Measurements from ENCODE around the gene CLEC5A. TPM values are rescaled to one million over a fixed set of nuclear protein-coding genes. Genes with fewer than 3 reads are reported as not detected.

Gene CLEC5A
- total RNA-seq, 2 donors from 2014 or later: not detected

DNA sequence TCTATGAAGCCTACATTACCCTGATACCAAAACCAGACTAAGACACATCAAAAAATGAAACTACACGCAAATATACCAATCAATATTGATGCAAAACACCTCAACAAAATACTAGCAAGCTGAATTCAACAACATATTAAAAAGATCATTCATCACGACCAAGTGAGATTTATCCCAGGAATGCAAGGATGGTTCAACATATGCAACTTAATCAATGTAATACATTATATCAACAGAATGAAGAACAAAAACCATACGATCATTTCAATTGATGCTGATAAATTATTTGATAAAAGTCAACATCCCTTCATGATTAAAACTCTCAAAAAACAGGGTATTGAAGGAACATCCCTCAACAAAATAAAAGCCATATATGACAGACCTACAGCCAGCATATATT is 5.7 kb downstream of the CLEC5A start:
- Histone ChIP-seq H3K4me1 (ENCODE audit: control insufficient read depth, insufficient read depth, low read length) (no peaks in the 10 kb centered on the region), H3K4me3 (ENCODE audit: low read length) (no peak overlapping the region), H3K9ac (ENCODE audit: extremely low read depth, low read length, poor library complexity, severe bottlenecking) (no peak overlapping the region), H3K36me3 (ENCODE audit: control insufficient read depth, insufficient read depth, low read length) (no peaks in the 10 kb centered on the region), H3K27ac (ENCODE audit: low read depth, low read length) (no peak overlapping the region), H3K27me3 (ENCODE audit: control insufficient read depth, insufficient read depth, low read length, poor library complexity, severe bottlenecking) (no peaks in the 10 kb centered on the region), H3K9me3 (ENCODE audit: control insufficient read depth, low read length) (peaks cover 13% of the 10 kb centered on the region)
- DNase-seq: no peak
- no peaks in the 10 kb centered on the region for H3K27me3 Mint-ChIP-seq (ENCODE audit: insufficient read depth)
- TF ChIP-seq, protein P1, sequence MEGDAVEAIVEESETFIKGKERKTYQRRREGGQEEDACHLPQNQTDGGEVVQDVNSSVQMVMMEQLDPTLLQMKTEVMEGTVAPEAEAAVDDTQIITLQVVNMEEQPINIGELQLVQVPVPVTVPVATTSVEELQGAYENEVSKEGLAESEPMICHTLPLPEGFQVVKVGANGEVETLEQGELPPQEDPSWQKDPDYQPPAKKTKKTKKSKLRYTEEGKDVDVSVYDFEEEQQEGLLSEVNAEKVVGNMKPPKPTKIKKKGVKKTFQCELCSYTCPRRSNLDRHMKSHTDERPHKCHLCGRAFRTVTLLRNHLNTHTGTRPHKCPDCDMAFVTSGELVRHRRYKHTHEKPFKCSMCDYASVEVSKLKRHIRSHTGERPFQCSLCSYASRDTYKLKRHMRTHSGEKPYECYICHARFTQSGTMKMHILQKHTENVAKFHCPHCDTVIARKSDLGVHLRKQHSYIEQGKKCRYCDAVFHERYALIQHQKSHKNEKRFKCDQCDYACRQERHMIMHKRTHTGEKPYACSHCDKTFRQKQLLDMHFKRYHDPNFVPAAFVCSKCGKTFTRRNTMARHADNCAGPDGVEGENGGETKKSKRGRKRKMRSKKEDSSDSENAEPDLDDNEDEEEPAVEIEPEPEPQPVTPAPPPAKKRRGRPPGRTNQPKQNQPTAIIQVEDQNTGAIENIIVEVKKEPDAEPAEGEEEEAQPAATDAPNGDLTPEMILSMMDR (conservative IDR thresholded peaks at IDR 0.05): no peak
- H3K9me3 Mint-ChIP-seq: peaks cover 17% of the 10 kb centered on the region
- no peak overlapping the region for H3K27ac Mint-ChIP-seq
- no peaks in the 10 kb centered on the region for H3K36me3 Mint-ChIP-seq (ENCODE audit: low read depth)
- H3K4me1 Mint-ChIP-seq: no peaks in the 10 kb centered on the region
- 81 to 93% methylated on average over 2 to 3 of the region's 3 CpGs for whole genome bisulfite sequencing, 2 experiments (ENCODE audit: insufficient coverage in 1 of 2, insufficient read length in 1 of 2)
- H3K4me3 Mint-ChIP-seq: no peak overlapping the region

DNA sequence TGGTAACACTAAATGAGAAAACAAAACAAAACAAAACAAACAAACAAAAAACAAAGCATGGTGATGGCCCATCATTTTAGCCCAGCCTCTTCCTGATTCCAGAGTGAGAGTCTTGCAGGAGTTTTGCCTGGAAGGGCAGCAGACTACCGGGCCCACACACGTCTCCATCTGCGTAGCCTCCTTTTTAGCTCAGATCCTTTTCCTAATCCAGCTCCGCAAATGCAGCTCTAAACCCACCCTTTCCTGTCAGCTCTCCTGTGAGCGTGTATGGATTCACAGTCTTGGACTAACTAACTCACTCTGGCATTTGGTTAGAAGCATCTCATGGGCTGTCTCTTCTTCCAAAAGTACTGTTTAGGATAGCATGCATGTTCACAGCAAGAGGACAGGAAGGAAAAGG is 16.6 kb downstream of the CLEC5A start:
- no peak overlapping the region for H3K4me3 ChIP-seq (ENCODE audit: low read length)
- Mint-ChIP-seq H3K4me3 (no peak overlapping the region), H3K27ac (no peak overlapping the region), H3K27me3 (ENCODE audit: insufficient read depth) (no peaks in the 10 kb centered on the region), H3K9me3 (peaks cover 3% of the 10 kb centered on the region), H3K4me1 (no peaks in the 10 kb centered on the region), H3K36me3 (ENCODE audit: low read depth) (no peaks in the 10 kb centered on the region)
- peak; percentile 50 for DNase-seq
- H3K9me3 ChIP-seq (ENCODE audit: control insufficient read depth, low read length): no peaks in the 10 kb centered on the region
- H3K9ac ChIP-seq (ENCODE audit: extremely low read depth, low read length, poor library complexity, severe bottlenecking): no peak overlapping the region
- H3K27me3 ChIP-seq (ENCODE audit: control insufficient read depth, insufficient read depth, low read length, poor library complexity, severe bottlenecking): no peaks in the 10 kb centered on the region
- no peak overlapping the region for H3K27ac ChIP-seq (ENCODE audit: low read depth, low read length)
- no peaks in the 10 kb centered on the region for H3K36me3 ChIP-seq (ENCODE audit: control insufficient read depth, insufficient read depth, low read length)
- WGBS, 2 experiments (ENCODE audit: insufficient coverage in 1 of 2, insufficient read length in 1 of 2): 93 to 97% methylated on average over 5 of the region's 5 CpGs
- TF ChIP-seq, protein P1 (conservative IDR thresholded peaks at IDR 0.05): no peak
- H3K4me1 ChIP-seq (ENCODE audit: control insufficient read depth, insufficient read depth, low read length): no peaks in the 10 kb centered on the region

DNA sequence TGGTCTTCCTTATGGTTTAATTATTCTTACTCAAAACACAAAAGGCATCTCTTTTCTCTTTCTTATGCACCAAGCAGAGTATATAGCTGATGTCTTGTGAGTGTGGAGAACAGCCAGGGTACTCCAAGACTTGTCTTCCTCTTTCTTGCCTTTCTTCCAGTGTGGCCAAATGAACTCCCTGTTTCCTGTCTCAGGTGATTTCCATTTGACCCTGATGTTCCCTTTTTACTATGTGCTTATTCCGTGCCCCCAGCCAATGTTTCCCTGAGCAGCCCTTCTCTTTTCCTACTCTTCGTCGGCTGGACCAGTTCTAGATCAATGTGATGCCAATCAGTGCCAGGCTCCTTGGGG is 18.0 kb downstream of the CLEC5A start:
- no peak overlapping the region for H3K27ac ChIP-seq (ENCODE audit: low read depth, low read length)
- DNase-seq: no peak
- TF ChIP-seq, protein P1 (conservative IDR thresholded peaks at IDR 0.05): no peak
- H3K9ac ChIP-seq (ENCODE audit: extremely low read depth, low read length, poor library complexity, severe bottlenecking): no peak overlapping the region
- H3K36me3 Mint-ChIP-seq (ENCODE audit: low read depth): no peaks in the 10 kb centered on the region
- H3K9me3 Mint-ChIP-seq: peaks cover 3% of the 10 kb centered on the region
- no peaks in the 10 kb centered on the region for H3K4me1 Mint-ChIP-seq
- no peaks in the 10 kb centered on the region for H3K9me3 ChIP-seq (ENCODE audit: control insufficient read depth, low read length)
- H3K27me3 ChIP-seq (ENCODE audit: control insufficient read depth, insufficient read depth, low read length, poor library complexity, severe bottlenecking): no peaks in the 10 kb centered on the region
- H3K4me1 ChIP-seq (ENCODE audit: control insufficient read depth, insufficient read depth, low read length): no peaks in the 10 kb centered on the region
- 89 to 100% methylated on average over 1 to 3 of the region's 3 CpGs for WGBS, 2 experiments (ENCODE audit: insufficient coverage in 1 of 2, insufficient read length in 1 of 2)
- H3K27ac Mint-ChIP-seq: no peak overlapping the region
- no peaks in the 10 kb centered on the region for H3K27me3 Mint-ChIP-seq (ENCODE audit: insufficient read depth)
- H3K36me3 ChIP-seq (ENCODE audit: control insufficient read depth, insufficient read depth, low read length): no peaks in the 10 kb centered on the region
- no peak overlapping the region for H3K4me3 Mint-ChIP-seq
- no peak overlapping the region for H3K4me3 ChIP-seq (ENCODE audit: low read length)

Data from endodermal cell (in vitro differentiated cells).